HCT116 (cell line): ENCODE data around the gene PCDHB13. TPM values are rescaled to one million over a fixed set of nuclear protein-coding genes. Genes with fewer than 3 reads are reported as not detected.
A peak's percentile ranks its signal among the peaks of the same experiment; 100 is the strongest.
"Not testable (repeated sequence)": the region's sequence is repeated elsewhere in the genome, so short reads cannot be mapped to it uniquely, and the experiment has no call there.

Experiments
- ATAC-seq: fragments of 200-7000 bp; cut with Tn5 transposase; 2 replicates; pipeline ENCODE4 v1.9.1; 2020; ENCODE audit warnings: mild to moderate bottlenecking, moderate library complexity
- BruUV-seq: library from RNA; stranded (reverse); fragments of 400-500 nt; replicated peaks from 2 replicates; lab custom pipeline; 2021; lab: Mats Ljungman, UMichigan
- CTCF ChIA-PET: fragments of 300-600 bp; sonication (Branson Sonifier 250); formaldehyde crosslinking; loops from one replicate; lab custom pipeline; 2021; ENCODE audit warnings: antibody characterized with exemption; lab: Charles Lee
- POLR2A ChIA-PET: fragments of 300-600, 350-600 bp; sonication (Branson Sonifier 250); formaldehyde crosslinking; loops from one replicate; lab custom pipeline; 2021; ENCODE audit warnings: antibody characterized with exemption; lab: Charles Lee
- RAD21 ChIA-PET, 2 experiments: fragments of 300-600 bp; sonication (Branson Sonifier 250); formaldehyde crosslinking; loops; one replicate each; lab custom pipeline; 2023; ENCODE audit warnings: low total read pairs in 2 of 2; ENCODE audit not compliant: uncharacterized antibody in 2 of 2, unreplicated experiment in 2 of 2, low non-redundant PET in 1 of 2; lab: Charles Lee
- DNase-seq: peaks from one replicate; pipeline ENCODE4 v3.0.0-alpha.2; 2010; ENCODE audit warnings: low read depth, low spot score
- H2AFZ ChIP-seq: fragments of 200-600 bp; shearing (Covaris generic), sonication (generic); 2 replicates; pipeline ENCODE4 v1.6.1; 2017; ENCODE audit warnings: low read depth, mixed run types, mixed read lengths, antibody characterized with exemption, low read length; ENCODE audit not compliant: poor library complexity, severe bottlenecking
- H3K27ac ChIP-seq: 2 replicates; pipeline ENCODE4 v1.5.1; 2012; ENCODE audit warnings: low read depth, low read length
- H3K27me3 ChIP-seq: fragments of 200-600 bp; sonication (generic); 2 replicates; pipeline ENCODE4 v1.6.1; 2016; ENCODE audit warnings: mixed run types, low read length, mixed read lengths; ENCODE audit not compliant: insufficient read depth
- H3K36me3 ChIP-seq, 2 experiments: fragments of 200-500 bp in 1 of 2; fragments of 200-600 bp in 1 of 2; sonication (Bioruptor generic) in 1 of 2; sonication (generic) in 1 of 2; 2 replicates each; pipeline versions ENCODE4 v1.5.1 to v1.6.1; 2014 to 2016; ENCODE audit warnings: low read length in 2 of 2, inconsistent platforms in 1 of 2, mixed read lengths in 1 of 2, mixed run types in 1 of 2; ENCODE audit not compliant: insufficient read depth in 2 of 2, control insufficient read depth in 1 of 2
- H3K4me1 ChIP-seq, 2 experiments: fragments of 200-600 bp in 1 of 2; sonication (generic) in 1 of 2; 2 replicates each; pipeline versions ENCODE4 v1.5.1 to v1.6.1; 2012 to 2017; ENCODE audit warnings: low read length in 2 of 2, inconsistent platforms in 1 of 2, mild to moderate bottlenecking in 1 of 2, mixed read lengths in 1 of 2, mixed run types in 1 of 2, moderate library complexity in 1 of 2; ENCODE audit not compliant: insufficient read depth in 2 of 2, control insufficient read depth in 1 of 2
- H3K4me2 ChIP-seq: fragments of 200-600 bp; sonication (generic); 2 replicates; pipeline ENCODE4 v1.6.1; 2017; ENCODE audit warnings: mixed run types, low read length, mixed read lengths
- H3K4me3 ChIP-seq, 2 experiments: fragments of 200-600 bp in 1 of 2; sonication (generic) in 1 of 2; replicated peaks in 1 of 2; 2 replicates each; pipeline ENCODE4 v1.5.1; 2011 to 2016; ENCODE audit warnings: low read length in 2 of 2, control low read depth in 1 of 2, low read depth in 1 of 2, mild to moderate bottlenecking in 1 of 2, mixed read lengths in 1 of 2, mixed run types in 1 of 2
- H3K79me2 ChIP-seq: fragments of 200-600 bp; sonication (generic); 2 replicates; pipeline ENCODE4 v1.6.1; 2017; ENCODE audit warnings: mild to moderate bottlenecking, mixed run types, low read length, moderate library complexity, mixed read lengths; ENCODE audit not compliant: insufficient read depth
- H3K9ac ChIP-seq: fragments of 200-600 bp; sonication (generic); 2 replicates; pipeline ENCODE4 v1.6.1; 2016; ENCODE audit warnings: low read length, mixed read lengths
- H3K9me2 ChIP-seq: fragments of 200-600 bp; sonication (generic), shearing (Covaris generic); 2 replicates; pipeline ENCODE4 v1.6.1; 2017; ENCODE audit warnings: mixed run types, mild to moderate bottlenecking, moderate library complexity; ENCODE audit not compliant: insufficient read depth
- H3K9me3 ChIP-seq, 2 experiments: fragments of 200-500 bp in 1 of 2; fragments of 200-600 bp in 1 of 2; sonication (Bioruptor generic) in 1 of 2; sonication (generic) in 1 of 2; 2 replicates each; pipeline ENCODE4 v1.6.1; 2014 to 2017; ENCODE audit warnings: low read length in 2 of 2, mixed read lengths in 2 of 2, inconsistent platforms in 1 of 2, low read depth in 1 of 2, mild to moderate bottlenecking in 1 of 2, mixed run types in 1 of 2, moderate library complexity in 1 of 2; ENCODE audit not compliant: control insufficient read depth in 1 of 2, insufficient read depth in 1 of 2
- H4K20me1 ChIP-seq: fragments of 200-600 bp; sonication (generic), shearing (Covaris generic); 2 replicates; pipeline ENCODE4 v1.6.1; 2017; ENCODE audit warnings: mixed run types, mild to moderate bottlenecking, moderate library complexity; ENCODE audit not compliant: insufficient read depth
- CTCF ChIP-seq, 3 experiments: fragments of 200-600 bp in 1 of 3; sonication (generic) in 1 of 3; IDR thresholded peaks in 2 of 3; conservative IDR thresholded peaks in 1 of 3; 2 replicates each; pipeline ENCODE4 v1.5.1; 2012 to 2017; ENCODE audit warnings: low read depth in 2 of 3, low read length in 2 of 3, antibody characterized with exemption in 1 of 3, borderline replicate concordance in 1 of 3, control low read depth in 1 of 3, mild to moderate bottlenecking in 1 of 3, mixed read lengths in 1 of 3, mixed run types in 1 of 3, moderate library complexity in 1 of 3; ENCODE audit not compliant: insufficient read depth in 1 of 3
- RAD21 ChIP-seq: IDR thresholded peaks from 2 replicates; pipeline ENCODE4 v1.6.1; 2012; ENCODE audit warnings: low read depth, mild to moderate bottlenecking
- ZFX ChIP-seq: fragments of 450-650 bp; IDR thresholded peaks from 2 replicates; pipeline ENCODE4 v1.6.1; 2017
- intact Hi-C: fragments of 100-400 bp; cut with micrococcal nuclease; formaldehyde crosslinking; loops from 2 replicates; pipeline ENCODE4 v1.10.0; 2022
- total RNA-seq: library from RNA; stranded (reverse); gene quantifications from one replicate; pipeline ENCODE4 v1.2.1, GENCODE V29; 2021; ENCODE audit not compliant: unreplicated experiment

Gene PCDHB13
- total RNA-seq, 1 experiment from 2014 or later, result 0.22 TPM

- peaks cover 0 to 11% of the 10 kb centered on the region in 2 experiments; a peak in 3 of 4 replicates for H3K9me3 ChIP-seq
- BruUV-seq, result no TSS peak
- no peak within 1 kb of the TSS for H3K4me3 ChIP-seq
- H3K79me2 ChIP-seq, result no peaks in the 10 kb centered on the region
- ChIA-PET CTCF (interaction anchor here (1.5 kb wide), 1 partner anchor 364 kb away, joined by 4 read pairs; no protein-coding TSS in a partner anchor), POLR2A (no interaction called here), RAD21 (interaction anchor here in 1 of 2 experiments (0.6 kb wide), 1 partner anchor 391 kb away, joined by 5 read pairs; no protein-coding TSS in a partner anchor)
- H3K9ac ChIP-seq, result no peak within 1 kb of the TSS
- DNase-seq (no peak), ATAC-seq (no peak)
- H3K4me1 ChIP-seq, result no peaks in the 10 kb centered on the region
- no peaks in the 10 kb centered on the region for H3K27me3 ChIP-seq
- no peaks in the 10 kb centered on the region for H3K36me3 ChIP-seq
- no peaks in the 10 kb centered on the region for H4K20me1 ChIP-seq
- H3K27ac ChIP-seq, result no peak within 1 kb of the TSS
- TF ChIP-seq ZFX, result no peak
- peak; percentile 58 for TF ChIP-seq RAD21
- TF ChIP-seq CTCF (IDR thresholded peaks at IDR 0.05 in 2 of 3, conservative IDR thresholded peaks at IDR 0.05 in 1 of 3; ENCODE audit: borderline replicate concordance in 1 of 3, insufficient read depth in 1 of 3, low read depth in 2 of 3, low read length in 2 of 3), result peak; percentile 24 to 34 (median 29); a peak in 3 of 6 replicates
- intact Hi-C loops, result no loop called here
- H2AFZ ChIP-seq, result no peak within 1 kb of the TSS
- no peaks in the 10 kb centered on the region for H3K9me2 ChIP-seq
- H3K4me2 ChIP-seq, result no peak within 1 kb of the TSS
Observed at GRCh38 chr5:141199359-141200235, 14.1 kb upstream of the PCDHB13 start, which contains the start of gene PCDHB11. PCDHB11 (plus strand) TSS chr5:141199627; CDS start chr5:141199775, 148 bp downstream.

- H3K27me3 ChIP-seq, H4K20me1 ChIP-seq, H3K9ac ChIP-seq, CTCF ChIA-PET, H3K4me3 ChIP-seq, H2AFZ ChIP-seq, H3K4me1 ChIP-seq, intact Hi-C loops, POLR2A ChIA-PET, H3K4me2 ChIP-seq, H3K79me2 ChIP-seq, DNase-seq, H3K36me3 ChIP-seq, BruUV-seq, RAD21 ChIA-PET, H3K9me2 ChIP-seq, H3K27ac ChIP-seq, ATAC-seq: not testable (repeated sequence)
- peaks cover 0 to 11% of the 10 kb centered on the region in 2 experiments; a peak in 3 of 4 replicates for H3K9me3 ChIP-seq
Observed at GRCh38 chr5:141201126-141201525, 12.6 kb upstream of the PCDHB13 start.

- H3K9me3 ChIP-seq, result peaks cover 0 to 11% of the 10 kb centered on the region in 2 experiments; a peak in 3 of 4 replicates
- H3K4me3 ChIP-seq, H3K9ac ChIP-seq, H2AFZ ChIP-seq, BruUV-seq, H3K27me3 ChIP-seq, intact Hi-C loops, H3K79me2 ChIP-seq, RAD21 ChIA-PET, H3K4me1 ChIP-seq, H4K20me1 ChIP-seq, H3K36me3 ChIP-seq, POLR2A ChIA-PET, H3K9me2 ChIP-seq, ATAC-seq, H3K27ac ChIP-seq, CTCF ChIA-PET, DNase-seq, H3K4me2 ChIP-seq: not testable (repeated sequence)
Observed at GRCh38 chr5:141201646-141202045, 12.1 kb upstream of the PCDHB13 start.
